SIG-M5 (cell line): ENCODE results near the gene ZNF790.

Source experiments
- DNase-seq: peaks from one replicate; lab custom pipeline; 2025; lab: John Stamatoyannopoulos, UW

The ZNF790 gene

GRCh38 chr19:36772311-36773222 lies 65.6 kb downstream of the ZNF790 start, which contains the start of gene ZNF850:
TSS of gene ZNF850 (minus strand) at chr19:36772807. CDS start at chr19:36762606, 10,201 bp downstream.
- peak; percentile 39 for DNase-seq

DNA sequence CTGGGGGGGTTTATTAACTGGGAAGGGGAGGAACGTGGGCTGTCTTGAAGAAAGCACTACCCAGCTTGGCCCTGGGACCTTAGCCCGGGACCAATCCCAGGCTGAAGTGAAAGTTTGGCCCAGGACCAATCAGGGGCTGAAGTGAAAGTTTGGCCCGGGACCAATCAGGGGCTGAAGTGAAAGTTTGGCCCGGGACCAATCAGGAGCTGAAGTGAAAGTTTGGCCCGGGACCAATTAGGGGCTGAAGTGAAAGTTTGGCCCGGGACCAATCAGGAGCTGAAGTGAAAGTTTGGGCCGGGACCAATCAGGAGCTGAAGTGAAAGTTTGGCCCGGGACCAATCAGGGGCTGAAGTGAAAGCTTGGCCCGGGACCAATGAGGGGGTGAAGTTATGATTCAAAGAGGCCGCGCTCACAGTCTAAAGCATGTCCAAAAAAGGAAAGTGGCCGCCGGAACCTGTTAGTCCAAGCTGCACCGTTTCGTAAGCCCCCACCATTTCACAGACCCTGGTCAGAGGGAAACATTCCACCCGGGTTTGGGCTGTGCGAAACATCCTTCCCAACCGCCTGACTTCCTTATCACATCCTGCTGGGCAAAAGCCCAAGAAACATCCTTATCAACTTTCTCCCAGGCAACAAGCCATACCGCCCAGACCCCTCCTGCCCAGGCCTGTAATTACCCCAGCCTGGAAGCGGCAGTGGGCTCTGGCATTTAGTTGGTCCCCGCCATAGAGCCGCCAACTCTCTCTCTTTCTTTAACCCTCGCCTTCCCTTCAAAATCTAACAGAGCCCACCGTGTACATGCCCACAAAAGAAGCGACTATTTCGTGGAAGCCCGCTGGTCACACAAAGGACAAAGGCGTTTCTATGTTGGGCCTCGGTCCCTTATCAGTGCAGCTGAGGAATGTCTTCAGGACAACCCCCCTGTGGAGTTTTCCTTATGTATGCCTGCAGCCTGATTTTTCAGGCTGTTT lies 66.6 kb downstream of the ZNF790 start:
- DNase-seq: no peak
